IPS-NIHi7 (cell line): ENCODE results near the gene CC2D2B.

Source experiments
- DNase-seq: peaks from one replicate; pipeline ENCODE4 v3.0.0; 2012; ENCODE audit warnings: mixed read lengths; ENCODE audit errors: extremely low spot score

CC2D2B gene

DNA sequence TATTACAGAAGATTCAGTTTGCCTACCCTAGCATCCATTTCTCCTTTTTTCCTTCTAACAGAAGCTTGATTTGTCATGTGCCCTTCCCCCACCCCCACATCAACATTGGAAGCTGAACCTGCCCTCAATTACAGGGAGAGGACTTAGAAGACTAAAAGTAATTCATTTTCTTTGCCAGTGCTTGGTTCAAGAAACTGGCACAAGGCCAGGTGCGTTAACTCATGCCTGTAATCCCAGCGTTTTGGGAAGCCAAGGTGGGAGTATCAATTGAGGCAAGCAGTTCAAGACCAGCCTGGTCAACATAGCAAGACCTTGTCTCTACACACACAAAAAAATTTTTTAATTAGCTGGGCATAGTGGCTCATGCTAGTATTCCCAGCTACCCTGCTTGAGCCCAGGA is 168.2 kb downstream of the CC2D2B start:
- DNase-seq: no peak

DNA sequence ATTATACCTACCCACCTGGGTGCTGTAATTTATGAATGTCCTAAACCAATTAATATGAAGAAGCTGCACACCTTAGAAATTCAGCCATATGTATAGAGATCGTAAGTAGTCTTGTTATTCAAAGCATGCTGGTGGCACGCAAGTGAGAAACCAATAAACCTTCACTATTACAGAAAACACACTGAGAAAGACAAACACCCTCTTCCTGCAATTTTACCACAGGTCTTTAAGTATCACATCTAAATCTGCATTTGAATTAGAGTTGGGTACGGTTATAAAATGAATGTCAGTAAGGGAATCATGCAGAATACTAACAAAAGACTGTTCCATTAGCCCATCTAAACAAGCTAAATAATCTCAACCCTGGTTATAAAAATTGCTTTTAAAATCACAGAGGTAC is 169.4 kb downstream of the CC2D2B start:
- DNase-seq: no peak

DNA sequence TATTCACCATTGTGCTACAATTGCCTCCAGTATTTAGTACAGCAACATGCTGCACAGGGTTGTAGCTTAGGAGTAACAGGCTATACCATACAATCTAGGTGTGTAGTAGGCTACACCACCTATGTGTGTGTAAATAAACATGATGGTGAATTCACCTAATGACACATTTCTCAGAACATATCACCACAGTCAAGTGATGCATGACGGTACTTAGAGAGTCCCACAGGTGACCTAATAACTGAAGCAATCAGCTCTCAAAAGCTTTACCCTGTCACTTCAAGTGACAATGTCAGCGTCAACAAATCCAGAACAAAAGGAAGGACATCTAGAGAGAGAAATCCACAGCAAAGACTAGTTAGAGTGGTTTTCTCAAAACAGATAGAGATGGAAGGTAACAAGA is 174.4 kb downstream of the CC2D2B start:
- DNase-seq: no peak
